Limb (tissue), 2 donors: ENCODE data around the gene GIMAP8.
"Not testable (repeated sequence)": the region's sequence is repeated elsewhere in the genome, so short reads cannot be mapped to it uniquely, and the experiment has no call there.

Experiments
- DNase-seq, 2 donors: peaks; one replicate each; pipeline ENCODE4 v3.0.0-alpha.2; 2016; ENCODE audit errors: extremely low spot score in 2 of 2

The GIMAP8 gene

DNA sequence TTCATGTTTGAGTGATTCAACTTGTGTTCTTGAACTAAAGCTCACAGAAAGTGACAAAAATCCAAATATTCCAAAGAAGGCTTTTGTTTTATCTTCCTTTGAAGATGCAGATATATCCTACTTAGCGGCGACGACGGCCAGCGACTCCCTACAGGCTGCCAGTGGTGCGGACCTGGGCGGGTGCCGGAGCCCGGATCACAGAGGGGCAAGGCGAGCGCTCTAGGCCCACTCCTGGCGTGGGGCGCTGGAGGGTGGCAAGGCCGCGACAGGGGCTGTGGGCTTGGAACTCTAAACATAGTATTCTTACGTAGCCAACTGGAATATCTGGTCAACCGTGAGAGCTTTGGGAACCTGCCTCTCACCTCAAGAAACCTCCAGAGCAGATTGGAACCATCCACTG is 63.3 kb downstream of the GIMAP8 start:
- DNase-seq, result no peak

DNA sequence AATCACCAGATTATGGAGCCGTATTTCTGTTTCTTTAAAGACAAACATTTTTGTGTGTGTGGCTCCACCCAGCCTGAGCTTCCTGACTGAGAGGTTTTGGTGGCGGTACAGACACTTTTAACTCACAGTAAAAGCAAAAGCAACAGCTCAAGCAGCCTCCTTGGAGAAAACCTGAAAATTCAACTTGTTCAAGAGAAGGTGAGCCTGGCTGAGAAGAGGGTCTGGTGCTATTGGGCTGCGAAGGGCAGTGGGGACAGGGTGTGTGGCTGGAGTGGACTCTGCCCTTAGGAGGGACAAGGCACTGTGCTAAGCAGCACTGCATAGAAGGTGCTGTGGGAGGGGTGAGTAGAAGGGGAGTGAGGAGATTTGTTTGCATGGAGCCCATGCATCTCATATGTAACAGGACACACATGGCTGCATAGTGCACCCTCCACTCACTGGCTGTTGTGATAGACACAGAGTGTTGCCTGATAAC is 64.4 kb downstream of the GIMAP8 start, which contains the start of gene GIMAP7:
TSS of gene GIMAP7 (plus strand) at position 125 of the 475 bp plus-strand sequence. CDS start 5,103 bp downstream, outside the sequence.
- DNase-seq, result no peak

DNA sequence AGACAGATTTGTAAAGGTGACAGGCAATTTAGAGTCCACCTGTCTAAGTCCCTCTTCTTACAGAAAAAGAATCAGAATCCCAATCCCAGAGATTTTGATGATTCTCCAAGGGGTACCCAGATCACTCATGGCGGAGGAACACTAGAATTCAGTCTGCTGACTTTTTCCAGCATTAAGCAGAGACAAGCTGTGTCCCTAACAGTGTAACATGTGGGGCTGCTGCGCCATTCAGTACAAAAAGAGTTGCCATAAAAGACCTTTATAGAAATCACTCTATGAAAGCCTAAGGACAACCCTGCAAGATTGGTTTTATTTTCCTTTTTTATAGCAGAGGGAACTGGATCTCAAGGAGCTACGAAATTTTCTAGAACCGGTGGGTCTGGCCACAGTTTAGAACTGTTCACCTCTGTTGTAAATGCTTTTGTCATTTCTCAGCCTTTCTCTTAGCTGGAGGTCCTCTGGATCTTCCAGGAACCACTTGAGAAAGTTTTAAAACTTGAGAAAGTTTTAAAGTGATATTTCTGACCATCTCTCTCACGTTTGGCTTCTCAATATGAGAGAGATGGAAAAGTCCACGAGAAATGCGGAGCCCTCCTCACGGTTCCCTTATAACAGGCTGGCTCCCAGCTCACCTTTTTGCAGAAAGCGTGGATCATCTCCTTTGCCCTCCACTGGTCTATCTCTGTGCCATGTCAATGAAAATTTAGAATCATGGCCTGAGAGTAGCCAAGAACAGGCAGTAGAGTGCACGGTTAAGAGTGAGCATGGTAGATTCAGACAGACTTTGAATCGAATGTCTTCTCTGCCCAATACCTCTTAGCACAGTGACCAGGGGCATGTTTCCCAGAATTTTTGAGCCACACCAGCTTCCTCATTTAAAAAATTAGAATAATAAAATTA is 65.1 kb downstream of the GIMAP8 start:
- DNase-seq, result no peak

DNA sequence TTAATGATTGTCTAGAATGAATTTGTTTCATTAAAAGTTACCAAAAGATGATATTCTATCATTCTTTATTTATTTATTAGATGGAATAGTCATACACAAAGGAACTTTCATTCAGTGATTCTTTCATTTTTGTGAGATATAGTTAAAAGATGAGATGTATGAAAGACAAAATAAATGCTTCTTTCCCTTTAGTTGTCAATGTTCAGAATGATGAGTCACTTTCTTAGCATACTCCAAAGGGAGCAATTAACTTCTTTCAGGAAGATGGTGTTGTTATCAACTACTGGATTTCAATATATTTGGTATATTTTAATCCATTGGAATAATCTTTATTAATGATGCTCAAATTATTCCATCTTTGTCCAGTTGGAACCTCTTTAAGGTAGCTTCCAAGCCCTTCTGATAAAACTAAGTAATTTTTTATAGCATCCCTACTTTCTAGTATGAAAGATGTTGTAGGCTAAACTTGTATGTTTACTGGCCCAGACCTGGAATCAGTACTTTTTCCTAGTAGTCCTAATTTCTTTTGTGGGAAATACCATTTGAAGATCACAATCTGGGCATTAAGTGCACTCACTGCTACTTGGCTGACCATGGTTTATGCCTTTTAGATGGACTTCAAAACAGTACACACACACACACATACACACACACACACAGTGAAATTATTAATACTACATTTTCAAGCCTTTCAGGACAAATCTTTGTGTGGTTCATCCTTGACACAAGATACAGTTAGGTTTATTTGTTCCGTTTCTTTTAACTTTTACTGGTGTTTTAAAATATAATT is 66.7 kb downstream of the GIMAP8 start:
- DNase-seq, result no peak

DNA sequence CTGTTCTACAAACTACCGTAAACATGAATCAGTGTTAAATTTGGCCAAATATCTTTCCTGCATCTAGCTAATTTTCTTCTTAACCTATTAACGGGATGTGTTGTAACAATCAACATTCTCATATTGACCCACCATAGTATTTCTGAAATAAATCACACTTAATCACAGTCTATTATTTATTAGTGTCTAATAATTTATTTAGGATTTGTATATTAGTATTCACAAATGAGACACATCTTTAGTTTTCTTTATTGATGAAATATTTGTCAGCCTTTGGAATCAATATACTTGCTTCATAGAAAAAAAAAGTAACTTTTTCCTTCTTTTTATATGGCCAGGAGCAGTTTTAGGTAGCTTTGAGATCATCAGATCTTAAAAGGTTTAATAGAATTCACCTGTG is 68.9 kb downstream of the GIMAP8 start:
- DNase-seq, result no peak

DNA sequence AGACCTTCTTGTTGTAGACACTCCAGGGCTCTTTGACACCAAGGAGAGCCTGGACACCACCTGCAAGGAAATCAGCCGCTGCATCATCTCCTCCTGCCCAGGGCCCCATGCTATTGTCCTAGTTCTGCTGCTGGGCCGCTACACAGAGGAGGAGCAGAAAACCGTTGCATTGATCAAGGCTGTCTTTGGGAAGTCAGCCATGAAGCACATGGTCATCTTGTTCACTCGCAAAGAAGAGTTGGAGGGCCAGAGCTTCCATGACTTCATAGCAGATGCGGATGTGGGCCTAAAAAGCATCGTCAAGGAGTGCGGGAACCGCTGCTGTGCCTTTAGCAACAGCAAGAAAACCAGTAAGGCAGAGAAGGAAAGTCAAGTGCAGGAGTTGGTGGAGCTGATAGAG is 69.7 kb downstream of the GIMAP8 start:
- DNase-seq, result no peak

DNA sequence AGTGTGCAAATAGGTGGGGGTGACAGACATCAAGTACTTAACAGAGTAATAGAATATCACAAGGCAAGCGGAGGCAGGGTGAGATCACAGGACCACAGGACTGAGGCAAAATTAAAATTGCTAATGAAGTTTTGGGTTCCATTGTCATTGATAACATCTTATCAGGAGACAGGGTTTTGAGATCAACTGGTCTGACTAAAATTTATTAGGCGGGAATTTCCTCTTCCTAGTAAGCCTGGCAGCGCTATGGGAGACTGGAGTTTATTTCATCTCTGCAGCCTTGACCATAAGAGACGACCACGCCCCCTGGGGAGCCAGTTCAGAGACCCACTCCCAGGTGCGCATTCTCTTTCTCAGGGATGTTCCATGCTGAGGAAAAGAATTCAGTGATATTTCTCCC is 72.5 kb downstream of the GIMAP8 start:
- DNase-seq, result not testable (repeated sequence)

DNA sequence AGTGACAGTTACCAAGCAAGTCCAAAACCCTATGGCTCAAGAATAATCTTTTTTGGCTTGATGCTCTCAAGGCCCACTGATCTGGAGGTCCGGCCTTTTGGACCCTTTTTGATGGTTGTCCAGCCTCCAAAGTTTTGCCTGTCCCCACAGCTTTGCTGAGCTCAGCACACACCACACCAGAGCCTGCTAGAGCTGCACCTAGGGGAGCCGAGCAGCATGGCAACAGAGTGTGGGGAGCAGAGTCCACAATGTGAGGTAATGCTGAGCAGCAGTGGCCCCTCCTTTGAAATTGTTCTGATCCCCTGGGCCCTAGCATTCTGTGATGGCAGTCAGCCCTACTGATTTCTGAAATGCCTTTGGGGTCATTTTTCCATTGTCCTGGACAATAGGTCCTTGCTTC is 73.6 kb downstream of the GIMAP8 start:
- no peak for DNase-seq
